HepG2 (cell line): ENCODE results near the gene AGAP1. TPM values are rescaled to one million over a fixed set of nuclear protein-coding genes. Genes with fewer than 3 reads are reported as not detected.

ENCODE experiments used
- ATAC-seq: fragments of 200-7000 bp; cut with Tn5 transposase; 3 replicates; pipeline ENCODE4 v1.9.1; 2020; ENCODE audit warnings: mild to moderate bottlenecking, moderate library complexity
- BruUV-seq: library from RNA; stranded (reverse); fragments of 400-500 nt; replicated peaks from 2 replicates; lab custom pipeline; 2021; lab: Mats Ljungman, UMichigan
- CTCF ChIA-PET: fragments of 300-600 bp; formaldehyde crosslinking; extraction: SDS; loops from one replicate; lab custom pipeline; 2021; ENCODE audit warnings: low total read pairs, inconsistent platforms, low intra/inter-chr PET ratio; lab: Yijun Ruan, JAX
- POLR2A ChIA-PET: fragments of 350-600 bp; sonication (Branson Sonifier 250); formaldehyde crosslinking; loops from one replicate; lab custom pipeline; 2020; ENCODE audit warnings: antibody characterized with exemption, inconsistent platforms; lab: Yijun Ruan, JAX
- DNase-seq: peaks from one replicate; pipeline ENCODE4 v3.0.0-alpha.2; 2015; ENCODE audit warnings: low spot score
- FAIRE-seq: peaks from 3 replicates; lab custom pipeline; 2011; peaks lifted over from hg19 to GRCh38; lab: Jason Lieb, UNC
- H2AFZ ChIP-seq: one replicate; pipeline ENCODE4 v1.6.1; 2011; ENCODE audit warnings: low read length, inconsistent platforms
- H3K27ac ChIP-seq: fragments of 300-600 bp; 3 replicates; pipeline ENCODE4 v1.8.0; 2011; ENCODE audit warnings: mixed run types, mild to moderate bottlenecking, mixed read lengths, low read length, inconsistent platforms; ENCODE audit not compliant: insufficient read depth; ENCODE audit errors: extremely low read length
- H3K27me3 ChIP-seq, 2 experiments: fragments of 200-600 bp in 1 of 2; 2 replicates in 1 of 2; 3 replicates in 1 of 2; pipeline versions ENCODE4 v1.6.0 to v1.8.0; 2011; ENCODE audit warnings: low read length in 2 of 2, mild to moderate bottlenecking in 2 of 2, moderate library complexity in 2 of 2, inconsistent platforms in 1 of 2; ENCODE audit not compliant: insufficient read depth in 2 of 2, control insufficient read depth in 1 of 2
- H3K36me3 ChIP-seq, 2 experiments: fragments of 200-600 bp in 1 of 2; replicated peaks in 1 of 2; 2 replicates in 1 of 2; 3 replicates in 1 of 2; pipeline versions ENCODE4 v1.5.1 to v1.8.0; 2011; ENCODE audit warnings: low read length in 2 of 2, inconsistent platforms in 1 of 2; ENCODE audit not compliant: insufficient read depth in 2 of 2, control insufficient read depth in 1 of 2
- H3K4me1 ChIP-seq: 2 replicates; pipeline ENCODE4 v1.5.1; 2012; ENCODE audit warnings: low read length, inconsistent platforms; ENCODE audit not compliant: insufficient read depth
- H3K4me2 ChIP-seq: 2 replicates; pipeline ENCODE4 v1.6.0; 2011; ENCODE audit warnings: low read depth, low read length, inconsistent platforms
- H3K4me3 ChIP-seq, 3 experiments: fragments of 200-600 bp in 1 of 3; sonication (generic), shearing (Covaris generic) in 1 of 3; replicated peaks in 1 of 3; 2 replicates each; pipeline ENCODE4 v1.5.1; 2011 to 2016; ENCODE audit warnings: low read length in 3 of 3, inconsistent platforms in 2 of 3, low read depth in 2 of 3, mild to moderate bottlenecking in 2 of 3, control low read depth in 1 of 3, mixed read lengths in 1 of 3; ENCODE audit not compliant: insufficient read depth in 1 of 3
- H3K79me2 ChIP-seq: one replicate; pipeline ENCODE4 v1.6.1; 2011; ENCODE audit warnings: low read length, inconsistent platforms; ENCODE audit not compliant: insufficient read depth
- H3K9ac ChIP-seq: 2 replicates; pipeline ENCODE4 v1.6.0; 2011; ENCODE audit warnings: mild to moderate bottlenecking, low read depth, low read length, inconsistent platforms; ENCODE audit not compliant: insufficient read depth
- H3K9me3 ChIP-seq: 2 replicates; pipeline ENCODE4 v1.5.1; 2012; ENCODE audit warnings: mild to moderate bottlenecking, low read length
- H4K20me1 ChIP-seq: 2 replicates; pipeline ENCODE4 v1.6.0; 2011; ENCODE audit warnings: inconsistent platforms, mild to moderate bottlenecking, low read length, moderate library complexity; ENCODE audit not compliant: insufficient read depth
- POLR2A ChIP-seq, 2 experiments: IDR thresholded peaks; 2 replicates each; pipeline ENCODE4 v1.6.1; 2011; ENCODE audit warnings: low read depth in 2 of 2, low read length in 2 of 2, mild to moderate bottlenecking in 1 of 2, moderate library complexity in 1 of 2; ENCODE audit not compliant: insufficient read depth in 1 of 2
- ZNF280B ChIP-seq: sonication (generic); formaldehyde crosslinking; IDR thresholded peaks from 2 replicates; pipeline ENCODE4 v1.5.0; 2020; ENCODE audit warnings: missing genetic modification reagents, mild to moderate bottlenecking, borderline replicate concordance
- ZNF577 ChIP-seq: sonication (generic); formaldehyde crosslinking; IDR thresholded peaks from 2 replicates; pipeline ENCODE4 v1.4.0; 2020; ENCODE audit warnings: mild to moderate bottlenecking, low read depth, missing genetic modification reagents, borderline replicate concordance
- ZNF740 ChIP-seq: sonication (generic); formaldehyde crosslinking; IDR thresholded peaks from 2 replicates; pipeline ENCODE4 v1.4.0; 2020; ENCODE audit warnings: missing genetic modification reagents
- WGBS: methylation state at CpG from one replicate; pipeline ENCODE4 v1.1.6; 2017; ENCODE audit warnings: low lambda C conversion rate; 5-methylcytosine and 5-hydroxymethylcytosine counted together
- in situ Hi-C: cut with HindIII; loops from 2 replicates; pipeline ENCODE4 v1.10.0; 2017; ENCODE audit warnings: low pct_unique_long_range_greater_than_20kb; ENCODE audit not compliant: extremely low pct_ligation_motif_present
- intact Hi-C: fragments of 100-400 bp; cut with micrococcal nuclease; formaldehyde crosslinking; loops from one replicate; pipeline ENCODE4 v1.10.0; 2022; ENCODE audit not compliant: unreplicated experiment
- polyA plus RNA-seq, 8 experiments: library from polyadenylated mRNA; depleted of rRNA in 3 of 8; stranded (reverse) in 7 of 8; unstranded in 1 of 8; fragments of >200 nt; fragmentation: Illumina TruSeq in 4 of 8; extraction: Trizol in 4 of 8; gene quantifications; 2 replicates each; pipeline versions ENCODE4 v1.2.1 to v1.2.3, GENCODE V29; 2011 to 2016; ENCODE audit warnings: low read depth in 4 of 8, missing spikeins in 1 of 8, mixed read lengths in 1 of 8; ENCODE audit not compliant: insufficient read depth in 1 of 8
- total RNA-seq, 5 experiments: library from RNA; depleted of rRNA; stranded (reverse); fragments of >200 nt; fragmentation: Illumina TruSeq; extraction: Trizol; gene quantifications; 2 replicates each; pipeline ENCODE4 v1.2.3, GENCODE V29; 2016; ENCODE audit warnings: low read depth in 1 of 5
- TF ChIP-seq, protein P1 (sequence below): sonication (generic); formaldehyde crosslinking; IDR thresholded peaks from 2 replicates; pipeline ENCODE4; 2020; ENCODE audit warnings: missing genetic modification reagents, mild to moderate bottlenecking, borderline replicate concordance

AGAP1 gene
- total and polyA plus RNA-seq, 2 of the 13 experiments (the other 11 are each of a cell fraction or from before 2014, with no cell fraction given): 21.2 to 32.7 TPM

DNA sequence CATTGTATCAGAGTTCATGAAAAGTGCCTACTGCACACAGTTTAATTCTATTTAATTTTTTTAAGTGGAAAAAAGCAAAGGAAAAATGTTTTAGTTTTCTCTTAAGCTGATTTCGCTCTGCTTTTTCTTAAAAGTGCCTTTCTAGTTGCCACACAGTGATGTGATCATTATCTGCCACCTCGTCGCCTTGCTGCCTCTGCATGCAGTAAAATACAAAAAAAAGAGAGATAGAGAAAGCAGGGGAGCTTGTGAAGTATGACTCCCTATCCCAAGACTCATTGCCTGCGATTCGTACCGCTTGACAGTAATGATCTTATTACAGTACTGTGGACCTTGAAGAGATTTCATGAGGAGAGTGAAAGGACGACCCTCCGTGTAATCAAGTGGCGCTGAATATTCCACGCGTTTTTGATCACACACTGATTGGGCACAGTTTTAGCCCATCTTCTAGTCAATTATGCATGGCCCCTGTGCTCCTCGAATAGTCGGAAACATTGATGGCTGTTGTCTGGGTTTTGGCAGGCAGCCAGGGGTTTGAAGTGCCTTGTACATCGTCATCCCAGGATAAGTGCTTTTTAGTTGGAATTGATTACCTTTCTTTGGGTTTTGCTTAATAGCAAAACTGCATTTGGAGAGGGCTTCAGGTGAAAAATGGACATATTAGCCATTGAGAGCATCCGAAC is 486.1 kb downstream of the AGAP1 start:
- Histone ChIP-seq H3K79me2 (no peaks in the 10 kb centered on the region), H3K9me3 (no peaks in the 10 kb centered on the region), H3K4me1 (no peaks in the 10 kb centered on the region), H3K4me3 (no peak overlapping the region), H4K20me1 (0 out of 2 replicates have a peak, but pooled peaks cover 2% of the 10 kb centered on the region), H3K27me3 (no peaks in the 10 kb centered on the region), H3K36me3 (peaks cover 17 to 49% of the 10 kb centered on the region in 2 experiments), H3K27ac (no peak overlapping the region), H2AFZ (no peak overlapping the region), H3K9ac (no peak overlapping the region), H3K4me2 (no peak overlapping the region)
- in situ Hi-C loops: no loop called here
- no peak for FAIRE-seq
- ChIA-PET POLR2A (no interaction called here), CTCF (no interaction called here)
- no TSS peak for BruUV-seq
- DNase-seq: no peak
- TF ChIP-seq POLR2A (IDR thresholded peaks at IDR 0.05; ENCODE audit: insufficient read depth in 1 of 2, low read depth in 2 of 2, low read length in 2 of 2) (no peak), ZNF577 (CRISPR knock-in tag) (no peak), ZNF740 (CRISPR knock-in tag) (no peak), ZNF280B (CRISPR knock-in tag) (no peak)
- TF ChIP-seq, protein P1, sequence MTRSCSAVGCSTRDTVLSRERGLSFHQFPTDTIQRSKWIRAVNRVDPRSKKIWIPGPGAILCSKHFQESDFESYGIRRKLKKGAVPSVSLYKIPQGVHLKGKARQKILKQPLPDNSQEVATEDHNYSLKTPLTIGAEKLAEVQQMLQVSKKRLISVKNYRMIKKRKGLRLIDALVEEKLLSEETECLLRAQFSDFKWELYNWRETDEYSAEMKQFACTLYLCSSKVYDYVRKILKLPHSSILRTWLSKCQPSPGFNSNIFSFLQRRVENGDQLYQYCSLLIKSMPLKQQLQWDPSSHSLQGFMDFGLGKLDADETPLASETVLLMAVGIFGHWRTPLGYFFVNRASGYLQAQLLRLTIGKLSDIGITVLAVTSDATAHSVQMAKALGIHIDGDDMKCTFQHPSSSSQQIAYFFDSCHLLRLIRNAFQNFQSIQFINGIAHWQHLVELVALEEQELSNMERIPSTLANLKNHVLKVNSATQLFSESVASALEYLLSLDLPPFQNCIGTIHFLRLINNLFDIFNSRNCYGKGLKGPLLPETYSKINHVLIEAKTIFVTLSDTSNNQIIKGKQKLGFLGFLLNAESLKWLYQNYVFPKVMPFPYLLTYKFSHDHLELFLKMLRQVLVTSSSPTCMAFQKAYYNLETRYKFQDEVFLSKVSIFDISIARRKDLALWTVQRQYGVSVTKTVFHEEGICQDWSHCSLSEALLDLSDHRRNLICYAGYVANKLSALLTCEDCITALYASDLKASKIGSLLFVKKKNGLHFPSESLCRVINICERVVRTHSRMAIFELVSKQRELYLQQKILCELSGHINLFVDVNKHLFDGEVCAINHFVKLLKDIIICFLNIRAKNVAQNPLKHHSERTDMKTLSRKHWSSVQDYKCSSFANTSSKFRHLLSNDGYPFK (CRISPR knock-in tag): no peak
- intact Hi-C loops: loop anchor here (10.0 kb wide), 1 partner anchor 115 kb away; no protein-coding TSS in a partner anchor
- 96% methylated on average over 15 of the region's 15 CpGs for WGBS
- no peak for ATAC-seq
